ENCODE results near the gene ENAH. TPM values are rescaled to one million over a fixed set of nuclear protein-coding genes. Genes with fewer than 3 reads are reported as not detected.

The ENAH gene
- total RNA-seq, 4 donors from 2014 or later = 158 to 295 (median 225) TPM

GRCh38 chr1:225479341-225479740, 173.6 kb downstream of the ENAH start:
- no peaks in the 10 kb centered on the region for H3K9me3 ChIP-seq
- no peak for TF ChIP-seq POLR2AphosphoS5 (IDR thresholded peaks at IDR 0.05)
- TF ChIP-seq EP300 (IDR thresholded peaks at IDR 0.05) = no peak
- TF ChIP-seq POLR2A (IDR thresholded peaks at IDR 0.05) = no peak
- TF ChIP-seq, protein P1, sequence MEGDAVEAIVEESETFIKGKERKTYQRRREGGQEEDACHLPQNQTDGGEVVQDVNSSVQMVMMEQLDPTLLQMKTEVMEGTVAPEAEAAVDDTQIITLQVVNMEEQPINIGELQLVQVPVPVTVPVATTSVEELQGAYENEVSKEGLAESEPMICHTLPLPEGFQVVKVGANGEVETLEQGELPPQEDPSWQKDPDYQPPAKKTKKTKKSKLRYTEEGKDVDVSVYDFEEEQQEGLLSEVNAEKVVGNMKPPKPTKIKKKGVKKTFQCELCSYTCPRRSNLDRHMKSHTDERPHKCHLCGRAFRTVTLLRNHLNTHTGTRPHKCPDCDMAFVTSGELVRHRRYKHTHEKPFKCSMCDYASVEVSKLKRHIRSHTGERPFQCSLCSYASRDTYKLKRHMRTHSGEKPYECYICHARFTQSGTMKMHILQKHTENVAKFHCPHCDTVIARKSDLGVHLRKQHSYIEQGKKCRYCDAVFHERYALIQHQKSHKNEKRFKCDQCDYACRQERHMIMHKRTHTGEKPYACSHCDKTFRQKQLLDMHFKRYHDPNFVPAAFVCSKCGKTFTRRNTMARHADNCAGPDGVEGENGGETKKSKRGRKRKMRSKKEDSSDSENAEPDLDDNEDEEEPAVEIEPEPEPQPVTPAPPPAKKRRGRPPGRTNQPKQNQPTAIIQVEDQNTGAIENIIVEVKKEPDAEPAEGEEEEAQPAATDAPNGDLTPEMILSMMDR (IDR thresholded peaks at IDR 0.05) = no peak
- no peak overlapping the region for H3K27ac ChIP-seq
- no peak for ATAC-seq
- WGBS, 2 donors (ENCODE audit: low coverage in 1 of 2) = 98 to 100% methylated on average over 3 to 5 of the region's 9 CpGs
- no peak overlapping the region for H3K4me3 ChIP-seq
- H3K27me3 ChIP-seq = no peaks in the 10 kb centered on the region
- peaks cover 0 to 48% (median 20%) of the 10 kb centered on the region in 3 donors for H3K4me1 ChIP-seq
- no peaks in the 10 kb centered on the region for H3K36me3 ChIP-seq

DNA sequence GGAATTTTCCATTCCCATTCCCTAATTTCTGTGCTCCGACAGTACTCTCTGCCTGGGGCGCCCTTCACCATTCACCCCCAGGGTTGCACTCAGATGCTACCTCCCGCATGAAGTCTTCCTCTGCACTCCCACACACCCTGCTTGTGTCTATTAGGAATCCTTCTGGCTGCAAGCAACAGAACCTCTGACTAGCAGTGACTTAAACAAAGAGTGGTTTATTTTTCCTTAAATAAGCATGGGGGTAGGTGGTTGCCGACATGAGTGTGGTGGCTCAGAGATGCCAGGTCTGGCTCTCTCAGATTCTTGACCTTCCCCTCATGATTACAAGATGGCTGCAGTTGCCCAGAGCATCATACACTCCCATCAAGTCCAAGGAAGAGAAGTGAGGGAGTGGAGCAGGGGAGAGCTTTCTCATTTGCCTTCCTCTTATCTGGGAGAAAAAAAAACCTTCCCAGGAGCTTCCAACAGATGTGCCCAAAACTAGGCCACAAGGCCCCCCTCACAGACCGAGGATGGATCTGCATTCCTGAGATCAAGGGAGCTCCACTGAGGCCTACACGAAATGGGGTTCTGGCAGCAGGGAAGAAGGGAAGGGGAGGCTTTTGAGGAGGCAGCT, 175.5 kb downstream of the ENAH start:
- TF ChIP-seq POLR2A (IDR thresholded peaks at IDR 0.05) (no peak), EP300 (IDR thresholded peaks at IDR 0.05) (no peak), POLR2AphosphoS5 (IDR thresholded peaks at IDR 0.05) (no peak)
- TF ChIP-seq, protein P1 (IDR thresholded peaks at IDR 0.05) = no peak
- Histone ChIP-seq H3K27ac (no peak overlapping the region), H3K9me3 (no peaks in the 10 kb centered on the region), H3K4me1 (peaks cover 0 to 35% (median 16%) of the 10 kb centered on the region in 3 donors), H3K36me3 (no peaks in the 10 kb centered on the region), H3K27me3 (no peaks in the 10 kb centered on the region), H3K4me3 (no peak overlapping the region)
- WGBS, 2 donors (ENCODE audit: low coverage in 1 of 2) = 85 to 95% methylated on average over 4 to 6 of the region's 6 CpGs
- ATAC-seq = no peak

DNA sequence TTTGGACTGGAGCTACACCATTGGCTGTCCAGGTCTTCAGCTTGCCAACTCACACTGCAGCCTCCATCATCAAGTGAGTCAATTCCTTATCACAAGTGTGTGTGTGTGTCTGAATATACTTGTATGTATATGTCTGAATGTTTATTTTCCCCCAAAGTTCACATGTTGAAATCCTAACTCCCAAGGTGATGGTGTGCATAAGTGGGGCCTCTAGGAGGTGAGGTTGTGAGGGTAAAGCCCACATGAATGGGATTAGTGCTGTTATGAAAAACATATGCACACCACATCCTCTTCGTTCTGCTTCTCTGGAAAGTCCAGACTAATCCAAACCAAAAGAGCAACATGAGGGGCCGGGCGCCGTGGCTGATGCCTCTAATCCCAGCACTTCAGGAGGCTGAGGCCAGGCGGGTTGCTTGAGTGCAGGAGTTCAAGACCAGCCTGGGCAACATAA, 176.4 kb downstream of the ENAH start:
- no peak overlapping the region for H3K27ac ChIP-seq

GRCh38 chr1:225476100-225476511, 176.8 kb downstream of the ENAH start:
- H3K27me3 ChIP-seq = no peaks in the 10 kb centered on the region
- 87 to 89% methylated on average over 3 to 5 of the region's 7 CpGs for WGBS, 2 donors (ENCODE audit: low coverage in 1 of 2)
- no peak overlapping the region for H3K4me3 ChIP-seq
- no peak for ATAC-seq
- peaks cover 0 to 22% (median 8%) of the 10 kb centered on the region in 3 donors for H3K4me1 ChIP-seq
- no peak overlapping the region for H3K27ac ChIP-seq
- TF ChIP-seq POLR2AphosphoS5 (IDR thresholded peaks at IDR 0.05) (no peak), POLR2A (IDR thresholded peaks at IDR 0.05) (no peak), EP300 (IDR thresholded peaks at IDR 0.05) (no peak)
- TF ChIP-seq, protein P1 (IDR thresholded peaks at IDR 0.05) = no peak
- no peaks in the 10 kb centered on the region for H3K9me3 ChIP-seq
- no peaks in the 10 kb centered on the region for H3K36me3 ChIP-seq

More for the DNA sequence above, 176.4 kb downstream of the ENAH start:
- no peak for ATAC-seq
- no peak for TF ChIP-seq POLR2A (IDR thresholded peaks at IDR 0.05)
- TF ChIP-seq POLR2AphosphoS5 (IDR thresholded peaks at IDR 0.05) = no peak
- TF ChIP-seq, protein P1 (IDR thresholded peaks at IDR 0.05) = no peak
- Histone ChIP-seq H3K4me1 (peaks cover 0 to 26% (median 8%) of the 10 kb centered on the region in 3 donors), H3K27me3 (no peaks in the 10 kb centered on the region), H3K9me3 (no peaks in the 10 kb centered on the region), H3K36me3 (no peaks in the 10 kb centered on the region), H3K4me3 (no peak overlapping the region)
- 83 to 100% methylated on average over 1 to 2 of the region's 5 CpGs for WGBS, 2 donors (ENCODE audit: low coverage in 1 of 2)

Data from gastroesophageal sphincter (tissue), 4 donors.